Stimulated activated CD4-positive, alpha-beta T cell treated with anti-CD3 and anti-CD28 coated beads, Interleukin-1b, Interleukin-23, amount 100 ng/mL, for 24 hours (primary cell): ENCODE results near the gene CD300LD.

Experiments
- DNase-seq, 4 experiments: peaks; one replicate each; pipeline ENCODE4 v3.0.0-alpha.2; 2020; ENCODE audit warnings: low read depth in 4 of 4, low spot score in 1 of 4

The CD300LD gene

DNA sequence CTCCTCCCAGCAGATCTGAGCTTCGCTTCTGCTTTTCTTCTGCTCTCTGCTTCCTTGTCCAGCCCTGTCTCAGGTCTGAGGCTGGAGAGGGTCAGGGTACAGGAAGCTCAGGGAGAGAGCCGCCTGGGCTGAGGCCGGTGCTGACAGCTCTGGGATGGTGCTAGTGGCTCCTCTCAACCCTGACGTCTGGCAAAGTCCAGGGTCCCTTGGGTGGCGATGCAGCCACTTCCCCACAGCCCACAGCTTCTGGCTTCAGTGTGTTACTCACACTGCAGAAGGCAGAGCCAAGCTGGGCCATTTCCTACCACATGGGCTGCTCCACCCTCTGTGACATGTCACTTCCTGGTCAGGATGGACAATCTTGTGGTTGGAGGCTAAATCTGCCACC lies 46.2 kb downstream of the CD300LD start, which contains the start of gene CD300C:
CD300C (minus strand) TSS at position 273 of the 388 bp plus-strand sequence. CDS start 333 bp downstream, outside the sequence.
- no peak for DNase-seq

- DNase-seq, result no peak
These were observed 46.9 kb downstream of the CD300LD start for GRCh38 chr17:74544991-74545842.

GRCh38 chr17:74543891-74544760 lies 48.0 kb downstream of the CD300LD start:
- DNase-seq, result no peak

- DNase-seq, result no peak
These were observed 48.7 kb downstream of the CD300LD start for GRCh38 chr17:74543406-74543805.

DNA sequence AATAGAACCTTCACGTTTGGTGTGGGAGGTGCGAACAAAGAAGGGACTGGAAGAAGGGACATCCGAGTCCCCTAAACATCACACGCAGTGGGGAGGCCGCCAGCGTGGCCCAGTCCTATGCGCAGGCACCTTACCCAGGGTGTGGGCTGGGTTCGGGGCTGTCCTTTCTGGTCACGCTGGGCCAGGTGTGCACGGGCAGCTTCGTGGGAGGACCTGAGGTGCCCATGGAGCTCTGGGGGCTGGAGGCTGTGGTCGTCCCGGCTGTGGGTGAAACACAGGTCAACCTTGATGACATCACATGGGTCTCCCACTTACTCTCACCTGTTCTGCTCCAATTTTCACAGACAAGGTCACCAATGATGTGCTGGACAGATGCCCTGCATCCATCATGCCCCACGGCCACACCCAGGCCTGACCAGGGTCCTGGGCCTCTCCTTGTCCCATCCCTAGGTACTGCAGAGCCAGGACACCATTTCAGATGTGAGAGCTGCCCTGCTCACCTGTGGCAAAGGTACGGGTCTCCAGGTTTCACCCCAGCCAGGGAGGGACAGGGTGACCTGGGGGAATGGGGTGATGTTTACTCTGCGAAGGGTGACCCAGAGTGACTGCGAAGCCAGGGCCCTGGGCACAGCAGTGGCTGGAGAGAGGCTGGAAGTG lies 49.2 kb downstream of the CD300LD start:
- no peak for DNase-seq

- no peak for DNase-seq
These were observed 49.9 kb downstream of the CD300LD start for GRCh38 chr17:74542166-74542565.

- DNase-seq, result no peak
These were observed 50.6 kb downstream of the CD300LD start for GRCh38 chr17:74541176-74542111.

GRCh38 chr17:74539281-74539820 lies 52.7 kb downstream of the CD300LD start:
- DNase-seq, result no peak

DNA sequence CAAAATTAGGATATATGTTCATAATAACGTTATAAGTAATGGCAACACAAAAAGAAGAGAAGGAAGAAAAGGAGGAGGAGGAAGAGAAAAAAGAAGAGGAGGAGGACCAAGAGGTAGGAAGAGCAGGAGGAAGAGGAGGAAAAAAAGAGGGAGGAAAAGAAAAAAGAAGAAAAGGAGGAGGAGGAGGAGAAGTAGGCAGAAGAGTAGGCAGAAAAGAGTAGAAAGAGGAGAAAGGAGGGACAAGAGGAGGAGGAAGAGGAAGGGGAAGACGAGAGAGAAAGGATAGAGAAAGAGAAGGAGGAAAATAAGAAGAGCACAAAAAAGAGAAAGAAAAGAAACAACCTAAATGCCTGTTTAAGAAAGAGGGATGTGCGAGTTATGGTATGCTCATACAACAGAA lies 55.2 kb downstream of the CD300LD start:
- no peak for DNase-seq

DNA sequence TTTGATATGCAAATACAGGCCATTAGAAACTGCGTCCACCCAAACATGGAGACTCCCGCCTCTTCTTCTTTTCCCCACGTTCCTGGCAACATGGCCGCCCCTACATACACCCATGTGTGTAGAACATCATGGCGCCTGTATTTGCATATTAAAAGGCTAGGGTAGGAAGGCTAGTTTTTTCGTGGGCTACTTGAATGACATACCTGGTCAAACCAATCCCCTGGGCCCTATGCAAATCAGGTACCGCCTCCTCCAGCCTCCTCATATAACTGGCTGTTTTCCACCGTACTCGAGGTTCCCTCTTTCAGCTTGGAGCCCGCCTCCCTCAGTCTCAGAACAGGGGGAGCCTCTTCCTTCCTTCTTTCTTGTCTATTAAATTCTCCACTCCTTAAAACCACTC lies 60.0 kb downstream of the CD300LD start:
- no peak for DNase-seq

DNA sequence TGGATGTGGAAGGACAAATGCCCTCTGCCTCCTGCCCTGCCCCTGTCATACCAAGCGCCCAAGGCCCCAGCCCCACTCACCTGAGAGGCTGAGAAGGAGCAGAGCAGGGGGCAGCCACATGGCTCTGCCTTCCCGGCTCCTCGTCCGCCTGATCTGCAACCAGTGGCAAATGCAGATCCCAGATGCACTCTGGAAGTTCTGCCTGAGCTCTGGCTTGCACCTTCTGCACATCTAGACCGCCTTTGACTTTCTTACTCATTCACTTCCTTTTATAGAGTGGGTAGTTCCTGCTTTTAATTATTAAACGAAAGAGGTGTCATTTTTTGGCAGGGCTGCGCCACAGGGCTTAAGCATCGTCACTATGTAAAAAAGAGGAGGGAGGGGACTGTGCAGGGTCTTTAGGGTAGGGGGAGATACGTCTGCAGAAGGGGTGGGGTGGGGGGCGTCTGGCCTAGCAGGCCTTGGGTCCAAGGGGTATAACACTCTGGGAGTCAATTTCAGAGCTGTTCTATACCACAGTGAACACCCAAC lies 60.8 kb downstream of the CD300LD start, which contains the start of gene CD300LB:
CD300LB (minus strand) TSS at position 245 of the 531 bp plus-strand sequence; CDS start at position 120, 125 bp downstream.
- DNase-seq, result no peak

DNA sequence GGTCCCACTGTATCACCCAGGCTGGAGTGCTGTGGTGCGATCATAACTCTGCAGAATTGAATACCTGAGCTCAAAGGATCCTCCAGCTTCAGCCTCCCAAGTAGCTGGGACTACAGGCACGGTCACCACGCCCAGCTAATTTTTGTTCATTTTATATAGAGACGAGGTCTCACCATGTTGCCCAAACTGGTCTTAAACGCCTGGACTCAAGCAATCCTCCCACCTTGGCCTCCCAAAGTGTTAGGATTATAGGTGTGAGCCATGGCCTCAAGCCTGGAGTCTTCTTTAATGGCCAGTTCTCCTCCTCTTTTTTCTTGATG lies 61.3 kb downstream of the CD300LD start:
- DNase-seq, result no peak
